ENCODE data around the gene TFPI2.

The TFPI2 gene

GRCh38 chr7:93854480-93854879, 36.1 kb downstream of the TFPI2 start:
- no peak for DNase-seq

GRCh38 chr7:93851536-93851935, 39.0 kb downstream of the TFPI2 start:
- no peak for DNase-seq

- no peak for DNase-seq
Observed at GRCh38 chr7:93843260-93843659, 47.3 kb downstream of the TFPI2 start.

- DNase-seq, result no peak
Observed at GRCh38 chr7:93838966-93839365, 51.6 kb downstream of the TFPI2 start.

GRCh38 chr7:93837245-93837644, 53.3 kb downstream of the TFPI2 start:
- no peak for DNase-seq

- DNase-seq, result no peak
Observed at GRCh38 chr7:93836116-93836515, 54.4 kb downstream of the TFPI2 start.

GRCh38 chr7:93835702-93836101, 54.9 kb downstream of the TFPI2 start:
- DNase-seq, result no peak

Data from NCI-H1436 treated with DMSO at 0.1 percent for 48 hours (cell line).